OCI-LY3 (cell line): ENCODE measurements around the gene RAB27A.

Experiments used
- CTCF ChIP-seq: fragments of 200-600, 300-600 bp; sonication (generic); IDR thresholded peaks from 2 replicates; pipeline ENCODE4 v1.5.1; 2014; ENCODE audit warnings: antibody characterized with exemption, low read length, low read depth
- EZH2phosphoT487 ChIP-seq: fragments of 200-600 bp; shearing (Covaris generic); IDR thresholded peaks from 2 replicates; pipeline ENCODE4 v1.6.1; 2018; ENCODE audit warnings: antibody characterized with exemption, mixed run types, low read depth

GRCh38 chr15:55230051-55230670 lies 59.5 kb downstream of the RAB27A start:
- TF ChIP-seq CTCF = no peak
- no peak for TF ChIP-seq EZH2phosphoT487
